Transverse colon (tissue), 4 donors: Measurements from ENCODE around the gene HOXD11. TPM values are rescaled to one million over a fixed set of nuclear protein-coding genes. Genes with fewer than 3 reads are reported as not detected.

Experiments used
- DNase-seq: peaks from one replicate; pipeline ENCODE4 v3.0.0-alpha.2; 2019
- H3K27ac ChIP-seq, 4 donors: fragments of 200-600 bp; sonication (generic); 2 replicates each; pipeline ENCODE4 v1.5.1; 2016 to 2018; ENCODE audit warnings: inconsistent platforms in 4 of 4
- H3K27me3 ChIP-seq: fragments of 200-600 bp; sonication (generic); 2 replicates; pipeline ENCODE4 v1.5.1; 2017; ENCODE audit warnings: inconsistent platforms
- H3K36me3 ChIP-seq, 4 donors: fragments of 200-600 bp; sonication (generic); 2 replicates each; pipeline ENCODE4 v1.5.1; 2017 to 2019; ENCODE audit warnings: inconsistent platforms in 4 of 4
- H3K4me1 ChIP-seq, 4 donors: fragments of 200-600 bp; sonication (generic); 2 replicates each; pipeline ENCODE4 v1.5.1; 2017 to 2020; ENCODE audit warnings: inconsistent platforms in 4 of 4
- H3K4me3 ChIP-seq, 4 donors: fragments of 200-600 bp; sonication (generic); 1 replicate in 1 of 4; 2 replicates in 3 of 4; pipeline versions ENCODE4 v1.5.1 to v1.6.1; 2017 to 2019; ENCODE audit warnings: inconsistent platforms in 4 of 4
- H3K9me3 ChIP-seq, 2 donors: fragments of 200-600 bp; sonication (generic); 2 replicates each; pipeline ENCODE4 v1.5.1; 2017 to 2019; ENCODE audit warnings: inconsistent platforms in 2 of 2
- EP300 ChIP-seq: sonication (generic); formaldehyde crosslinking; IDR thresholded peaks from one replicate; pipeline ENCODE4 v1.6.1; 2017; ENCODE audit warnings: antibody characterized with exemption, low read depth
- POLR2A ChIP-seq: fragments of 450-650 bp; IDR thresholded peaks from one replicate; pipeline ENCODE4 v1.6.1; 2016; ENCODE audit warnings: antibody characterized with exemption, mild to moderate bottlenecking, moderate library complexity
- POLR2AphosphoS5 ChIP-seq, 3 donors: sonication (generic); formaldehyde crosslinking; IDR thresholded peaks; one replicate each; pipeline ENCODE4 v1.6.1; 2016; ENCODE audit warnings: antibody characterized with exemption in 3 of 3
- WGBS, 2 donors: methylation state at CpG; one replicate each; pipeline ENCODE4 v1.1.5; 2018; ENCODE audit warnings: low coverage in 1 of 2; 5-methylcytosine and 5-hydroxymethylcytosine counted together
- in situ Hi-C, 4 donors: fragments of 200-750 bp; cut with MboI; loops; one replicate each; pipeline versions ENCODE4 v1.15.0 to v1.15.1; 2017; ENCODE audit warnings: low sequenced_read_pairs in 3 of 4, low pct_ligation_motif_present in 1 of 4, low pct_unique_long_range_greater_than_20kb in 1 of 4
- intact Hi-C: fragments of 100-400 bp; cut with DNase I; formaldehyde crosslinking; loops from one replicate; pipeline ENCODE4 v1.15.1; 2023; ENCODE audit warnings: low total_unique reads
- total RNA-seq, 4 donors: library from RNA; depleted of rRNA; stranded (reverse); fragments of >200 nt; gene quantifications; one replicate each; pipeline ENCODE4 v1.1.0, GENCODE V29; 2016
- TF ChIP-seq, protein P1 (sequence below), 5 experiments: fragments of 200-600 bp in 3 of 5; fragments of 450-650 bp in 2 of 5; sonication (generic) in 3 of 5; IDR thresholded peaks; 1 replicate in 2 of 5; 2 replicates in 3 of 5; pipeline ENCODE4 v1.5.1; 2016 to 2017; ENCODE audit warnings: antibody characterized with exemption in 5 of 5, inconsistent platforms in 3 of 5, mild to moderate bottlenecking in 2 of 5, moderate library complexity in 1 of 5

HOXD11 gene
- total RNA-seq, 4 donors from 2014 or later = 0.41 to 13.5 (median 4.4) TPM

DNA sequence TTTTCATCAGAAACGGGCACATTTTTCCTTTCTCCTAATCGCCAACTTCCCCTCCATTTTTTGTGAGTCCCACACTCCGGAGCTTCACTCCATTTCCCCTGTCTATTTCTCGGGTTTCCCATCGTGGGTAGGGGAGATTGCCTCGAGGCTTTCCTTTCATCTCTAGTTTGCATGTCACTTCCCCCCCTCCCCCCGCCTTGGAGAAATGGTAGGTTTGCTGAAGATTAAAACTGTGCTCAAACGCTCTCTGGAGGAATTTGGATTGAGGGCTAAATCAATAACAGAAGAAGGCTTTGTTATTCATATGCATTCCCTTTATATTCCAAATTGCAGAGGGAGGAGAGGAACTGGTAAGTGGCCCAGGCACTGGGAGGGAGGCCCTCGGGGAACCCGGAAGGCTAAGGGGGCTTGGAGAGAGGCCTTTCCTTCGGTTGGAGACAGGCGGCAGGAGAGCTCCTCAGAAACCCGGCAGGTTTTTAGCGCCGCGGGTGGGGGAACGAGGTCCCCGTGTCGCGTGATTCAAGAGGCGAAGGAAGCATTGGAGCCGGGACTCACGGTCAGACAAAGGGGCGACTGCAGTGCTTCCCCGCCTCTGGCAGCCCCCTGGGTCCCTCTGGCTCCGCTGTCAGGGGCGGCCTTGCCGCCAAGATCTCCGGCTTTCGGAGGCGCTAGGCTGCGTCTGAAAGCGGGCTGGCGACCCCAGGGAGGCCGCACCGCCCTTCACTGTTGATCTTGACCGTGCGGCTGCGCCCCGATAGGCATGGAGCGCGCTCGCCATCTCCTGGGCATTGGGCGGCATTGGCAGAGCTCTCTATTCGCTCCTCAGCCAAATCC lies 9.9 kb upstream of the HOXD11 start:
- peaks cover 8 to 39% (median 29%) of the 10 kb centered on the region in 4 donors for H3K4me1 ChIP-seq
- 4 to 6% methylated on average over 17 to 41 of the region's 45 CpGs for WGBS, 2 donors
- no peak overlapping the region for H3K27ac ChIP-seq
- TF ChIP-seq EP300 (no peak), POLR2AphosphoS5 (IDR thresholded peaks at IDR 0.05) (peak in 1 of 3 donors; percentile 23), POLR2A (no peak)
- TF ChIP-seq, protein P1, sequence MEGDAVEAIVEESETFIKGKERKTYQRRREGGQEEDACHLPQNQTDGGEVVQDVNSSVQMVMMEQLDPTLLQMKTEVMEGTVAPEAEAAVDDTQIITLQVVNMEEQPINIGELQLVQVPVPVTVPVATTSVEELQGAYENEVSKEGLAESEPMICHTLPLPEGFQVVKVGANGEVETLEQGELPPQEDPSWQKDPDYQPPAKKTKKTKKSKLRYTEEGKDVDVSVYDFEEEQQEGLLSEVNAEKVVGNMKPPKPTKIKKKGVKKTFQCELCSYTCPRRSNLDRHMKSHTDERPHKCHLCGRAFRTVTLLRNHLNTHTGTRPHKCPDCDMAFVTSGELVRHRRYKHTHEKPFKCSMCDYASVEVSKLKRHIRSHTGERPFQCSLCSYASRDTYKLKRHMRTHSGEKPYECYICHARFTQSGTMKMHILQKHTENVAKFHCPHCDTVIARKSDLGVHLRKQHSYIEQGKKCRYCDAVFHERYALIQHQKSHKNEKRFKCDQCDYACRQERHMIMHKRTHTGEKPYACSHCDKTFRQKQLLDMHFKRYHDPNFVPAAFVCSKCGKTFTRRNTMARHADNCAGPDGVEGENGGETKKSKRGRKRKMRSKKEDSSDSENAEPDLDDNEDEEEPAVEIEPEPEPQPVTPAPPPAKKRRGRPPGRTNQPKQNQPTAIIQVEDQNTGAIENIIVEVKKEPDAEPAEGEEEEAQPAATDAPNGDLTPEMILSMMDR (IDR thresholded peaks at IDR 0.05) = peak; percentile 81 to 88 (median 86)
- intact Hi-C loops = no loop called here
- in situ Hi-C loops = loop anchor here in 3 of 4 donors (10.0 to 25.0 kb wide), 4 partner anchors 410 to 735 kb away; no protein-coding TSS in a partner anchor
- peak; percentile 72 for DNase-seq
- H3K9me3 ChIP-seq = no peaks in the 10 kb centered on the region
- no peaks in the 10 kb centered on the region for H3K36me3 ChIP-seq
- peaks cover 100% of the 10 kb centered on the region for H3K27me3 ChIP-seq
- peak overlapping the region in 3 of 4 donors; percentile 30 to 60 (median 30) for H3K4me3 ChIP-seq

DNA sequence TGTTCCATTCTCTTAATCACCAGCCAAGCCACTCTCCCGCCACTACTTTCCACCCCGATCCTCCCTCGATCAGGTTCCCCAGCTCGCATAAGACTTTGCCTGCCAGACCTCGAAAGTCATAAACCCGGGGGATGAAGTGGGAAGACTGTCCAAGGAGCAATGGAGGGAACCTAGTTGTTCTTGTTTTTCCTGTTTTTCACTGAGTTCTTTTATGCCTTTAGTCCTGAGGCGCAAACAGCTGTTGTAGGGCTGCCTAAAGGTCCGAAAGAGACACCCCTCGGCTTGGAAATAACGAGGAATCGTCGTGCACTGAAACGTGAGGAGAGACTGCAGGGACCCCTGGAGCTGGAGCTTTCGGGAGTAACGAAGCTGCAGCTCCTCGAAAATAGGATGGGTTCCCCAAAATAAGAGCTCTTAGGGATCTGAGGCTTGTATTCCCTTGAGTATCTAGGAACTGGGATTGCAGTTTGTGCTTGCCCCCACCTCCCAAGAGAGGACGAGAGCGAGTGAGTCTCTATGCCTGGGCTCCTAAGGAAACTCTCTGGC lies 9.2 kb upstream of the HOXD11 start:
- TF ChIP-seq, protein P1 (IDR thresholded peaks at IDR 0.05) = peak in 2 of 5 experiments; percentile 2 to 20
- no peak for TF ChIP-seq POLR2A
- no peak for TF ChIP-seq POLR2AphosphoS5 (IDR thresholded peaks at IDR 0.05)
- TF ChIP-seq EP300 = no peak
- peak overlapping the region in 2 of 4 donors; percentile 30 to 60 for H3K4me3 ChIP-seq
- H3K27me3 ChIP-seq = peaks cover 100% of the 10 kb centered on the region
- peaks cover 8 to 33% (median 26%) of the 10 kb centered on the region in 4 donors for H3K4me1 ChIP-seq
- no peak overlapping the region for H3K27ac ChIP-seq
- DNase-seq = no peak
- no peaks in the 10 kb centered on the region for H3K36me3 ChIP-seq
- intact Hi-C loops = no loop called here
- no peaks in the 10 kb centered on the region for H3K9me3 ChIP-seq
- WGBS, 2 donors = 0 to 4% methylated on average over 6 to 18 of the region's 18 CpGs
- in situ Hi-C loops = loop anchor here in 3 of 4 donors (10.0 to 25.0 kb wide), 4 partner anchors 411 to 736 kb away; no protein-coding TSS in a partner anchor

DNA sequence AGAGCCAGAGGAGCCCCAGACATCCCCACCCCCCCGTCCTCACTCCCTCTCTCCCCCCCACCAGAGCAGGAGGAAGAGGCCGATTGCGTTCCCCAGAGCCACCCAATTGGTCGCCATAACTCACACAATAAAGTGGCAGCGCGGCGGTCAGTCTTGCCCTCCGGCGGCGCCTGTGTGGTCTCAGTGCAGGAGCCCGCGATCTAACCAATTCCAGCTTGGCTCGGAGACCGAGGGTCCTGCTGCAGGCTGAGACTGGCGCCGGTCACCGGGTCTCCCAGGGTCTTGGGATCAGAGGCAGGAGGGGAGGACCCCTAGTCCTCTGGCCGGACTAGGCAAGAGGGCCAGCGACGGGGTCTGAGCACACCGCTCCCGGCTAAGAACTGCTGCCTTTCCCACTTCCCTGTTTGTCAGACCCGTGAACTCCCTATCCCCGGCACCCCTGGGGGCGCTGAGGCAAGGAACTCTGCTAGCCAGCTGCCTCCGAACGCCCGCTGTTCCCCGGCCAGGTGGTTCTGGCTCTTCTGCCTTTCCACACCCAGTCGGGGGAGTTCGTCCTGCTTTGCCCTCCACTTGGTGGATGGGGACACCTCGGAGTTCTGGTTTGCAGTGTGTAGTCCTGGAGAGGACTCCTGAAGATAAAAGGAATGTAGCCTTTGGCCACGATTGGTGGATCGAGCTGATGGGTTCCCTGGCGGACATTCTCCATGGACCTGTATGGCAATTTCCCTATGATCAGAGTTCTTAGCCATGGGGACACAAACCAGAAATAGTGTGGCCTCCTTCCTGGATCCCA lies 8.5 kb upstream of the HOXD11 start:
- 19% methylated on average over 14 of the region's 35 CpGs; no CpG with 5 or more reads in 1 of the 2 donors for WGBS, 2 donors
- Histone ChIP-seq H3K9me3 (no peaks in the 10 kb centered on the region), H3K36me3 (no peaks in the 10 kb centered on the region), H3K27ac (no peak overlapping the region), H3K4me3 (no peak overlapping the region), H3K27me3 (peaks cover 100% of the 10 kb centered on the region), H3K4me1 (peaks cover 2 to 27% (median 20%) of the 10 kb centered on the region in 4 donors)
- DNase-seq = no peak
- intact Hi-C loops (no loop called here), in situ Hi-C loops (loop anchor here in 3 of 4 donors (10.0 to 25.0 kb wide), 4 partner anchors 411 to 736 kb away; no protein-coding TSS in a partner anchor)
- TF ChIP-seq EP300 = no peak
- TF ChIP-seq, protein P1 (IDR thresholded peaks at IDR 0.05) = no peak
- no peak for TF ChIP-seq POLR2A
- TF ChIP-seq POLR2AphosphoS5 (IDR thresholded peaks at IDR 0.05) = no peak
